HEK293 (cell line): Measurements from ENCODE around the gene ATP6V1B1.

ENCODE experiments used
- CTCF ChIA-PET: fragments of 350-600 bp; formaldehyde crosslinking; extraction: SDS; loops from one replicate; lab custom pipeline; 2021; ENCODE audit warnings: antibody characterized with exemption; lab: Yijun Ruan, JAX
- POLR2A ChIA-PET: fragments of 300-600 bp; formaldehyde crosslinking; extraction: SDS; loops from one replicate; lab custom pipeline; 2020; ENCODE audit warnings: antibody characterized with exemption, inconsistent platforms; lab: Yijun Ruan, JAX
- H3K27ac ChIP-seq: fragments of 200-500 bp; sonication (Bioruptor generic); 2 replicates; pipeline ENCODE4 v1.5.1; 2014; ENCODE audit warnings: low read depth, low read length, control low read depth, inconsistent platforms; ENCODE audit errors: extremely low read depth
- H3K36me3 ChIP-seq, 2 experiments: fragments of 200-500 bp in 1 of 2; sonication (Bioruptor generic) in 1 of 2; 1 replicate in 1 of 2; 2 replicates in 1 of 2; pipeline ENCODE4 v1.5.1; 2014 to 2017; ENCODE audit warnings: inconsistent platforms in 2 of 2, low read length in 2 of 2; ENCODE audit not compliant: control insufficient read depth in 2 of 2, insufficient read depth in 1 of 2
- H3K4me1 ChIP-seq: fragments of 200-500 bp; sonication (Bioruptor generic); 2 replicates; pipeline ENCODE4 v1.5.1; 2014; ENCODE audit warnings: mild to moderate bottlenecking, low read length, inconsistent platforms; ENCODE audit not compliant: control insufficient read depth, insufficient read depth
- H3K4me3 ChIP-seq: 2 replicates; pipeline ENCODE4 v1.5.1; 2011; ENCODE audit warnings: low read depth, mild to moderate bottlenecking, control low read depth, low read length, moderate library complexity
- H3K9me3 ChIP-seq: fragments of 200-500 bp; sonication (Bioruptor generic); 2 replicates; pipeline ENCODE4 v1.5.1; 2014; ENCODE audit warnings: low read depth, low read length, inconsistent platforms; ENCODE audit not compliant: control insufficient read depth, insufficient read depth
- GLIS2 ChIP-seq: fragments of 450-650 bp; formaldehyde crosslinking; IDR thresholded peaks from 2 replicates; pipeline ENCODE4 v1.5.1; 2016; ENCODE audit warnings: missing biosample characterization, missing genetic modification characterization
- INSM2 ChIP-seq: fragments of 450-650 bp; formaldehyde crosslinking; IDR thresholded peaks from 2 replicates; pipeline ENCODE4 v1.5.1; 2016; ENCODE audit warnings: missing biosample characterization, missing genetic modification characterization
- KLF10 ChIP-seq: fragments of 450-650 bp; IDR thresholded peaks from 2 replicates; pipeline ENCODE4 v1.5.1; 2018; ENCODE audit warnings: missing biosample characterization, mild to moderate bottlenecking, missing genetic modification characterization
- PATZ1 ChIP-seq: fragments of 450-650 bp; formaldehyde crosslinking; IDR thresholded peaks from 2 replicates; pipeline ENCODE4 v1.5.1; 2016; ENCODE audit warnings: missing biosample characterization, missing genetic modification characterization
- ZBTB1 ChIP-seq: fragments of 450-650 bp; formaldehyde crosslinking; IDR thresholded peaks from 2 replicates; pipeline ENCODE4 v1.5.1; 2016; ENCODE audit warnings: missing biosample characterization, missing genetic modification characterization
- ZBTB10 ChIP-seq: fragments of 450-650 bp; formaldehyde crosslinking; IDR thresholded peaks from 2 replicates; pipeline ENCODE4 v1.5.1; 2016; ENCODE audit warnings: missing biosample characterization, missing genetic modification characterization
- ZFP69B ChIP-seq: fragments of 450-650 bp; formaldehyde crosslinking; IDR thresholded peaks from 2 replicates; pipeline ENCODE4 v1.5.1; 2016; ENCODE audit warnings: missing biosample characterization, missing genetic modification characterization
- ZNF274 ChIP-seq, 2 experiments: fragments of 200-500 bp in 1 of 2; fragments of 450-650 bp in 1 of 2; sonication (Bioruptor generic) in 1 of 2; formaldehyde crosslinking in 1 of 2; IDR thresholded peaks; 2 replicates each; pipeline versions ENCODE4 v1.5.1 to v1.6.1; 2014 to 2016; ENCODE audit warnings: borderline replicate concordance in 1 of 2, inconsistent platforms in 1 of 2, low read length in 1 of 2, missing biosample characterization in 1 of 2, missing genetic modification characterization in 1 of 2
- ZNF350 ChIP-seq: fragments of 450-650 bp; formaldehyde crosslinking; IDR thresholded peaks from 2 replicates; pipeline ENCODE4 v1.5.0; 2017; ENCODE audit warnings: missing biosample characterization, mild to moderate bottlenecking, missing genetic modification characterization
- ZNF391 ChIP-seq: fragments of 450-650 bp; formaldehyde crosslinking; IDR thresholded peaks from 2 replicates; pipeline ENCODE4 v1.5.1; 2016; ENCODE audit warnings: low read depth, missing biosample characterization, missing genetic modification characterization, borderline replicate concordance
- ZNF449 ChIP-seq: fragments of 450-650 bp; formaldehyde crosslinking; IDR thresholded peaks from 2 replicates; pipeline ENCODE4 v1.5.1; 2017; ENCODE audit warnings: missing biosample characterization, mild to moderate bottlenecking, missing genetic modification characterization, moderate library complexity
- ZNF488 ChIP-seq: fragments of 450-650 bp; formaldehyde crosslinking; IDR thresholded peaks from 2 replicates; pipeline ENCODE4 v1.5.1; 2016; ENCODE audit warnings: missing biosample characterization, missing genetic modification characterization
- ZNF548 ChIP-seq: fragments of 450-650 bp; formaldehyde crosslinking; IDR thresholded peaks from 2 replicates; pipeline ENCODE4 v1.5.1; 2016; ENCODE audit warnings: missing biosample characterization, missing genetic modification characterization
- ZNF571 ChIP-seq: fragments of 450-650 bp; formaldehyde crosslinking; IDR thresholded peaks from 2 replicates; pipeline ENCODE4 v1.5.0; 2017; ENCODE audit warnings: missing biosample characterization, missing genetic modification characterization
- ZNF704 ChIP-seq: fragments of 450-650 bp; formaldehyde crosslinking; IDR thresholded peaks from 2 replicates; pipeline ENCODE4 v1.5.1; 2016; ENCODE audit warnings: missing biosample characterization, missing genetic modification characterization
- ZNF768 ChIP-seq: fragments of 450-650 bp; formaldehyde crosslinking; IDR thresholded peaks from 2 replicates; pipeline ENCODE4 v1.5.1; 2018; ENCODE audit warnings: missing biosample characterization, mild to moderate bottlenecking, missing genetic modification characterization
- ZXDB ChIP-seq: fragments of 450-650 bp; formaldehyde crosslinking; IDR thresholded peaks from 2 replicates; pipeline ENCODE4 v1.5.1; 2016; ENCODE audit warnings: missing biosample characterization, missing genetic modification characterization

ATP6V1B1 gene

GRCh38 chr2:71003396-71003795 lies 67.7 kb downstream of the ATP6V1B1 start (continued):
- TF ChIP-seq ZNF571 (tag by site-specific recombination), result no peak
- TF ChIP-seq ZNF350 (tag by site-specific recombination), result no peak
- no peak for TF ChIP-seq INSM2
- TF ChIP-seq, all 188 proteins: peak for 0

- Histone ChIP-seq H3K9me3 (no peaks in the 10 kb centered on the region), H3K27ac (no peak overlapping the region), H3K4me3 (no peak overlapping the region), H3K4me1 (no peaks in the 10 kb centered on the region), H3K36me3 (no peaks in the 10 kb centered on the region)
- ChIA-PET CTCF (interaction anchor here (0.5 to 1.0 kb wide), 3 partner anchors 9 to 860 kb away, joined by 3 read pairs; no protein-coding TSS in a partner anchor), POLR2A (interaction anchor here (1.3 kb wide), 1 partner anchor 64 kb away, joined by 3 read pairs; no protein-coding TSS in a partner anchor)
- no peak for TF ChIP-seq ZFP69B (tag by site-specific recombination)
- no peak for TF ChIP-seq ZNF704 (tag by site-specific recombination)
- TF ChIP-seq KLF10 (tag by site-specific recombination), result no peak
- no peak for TF ChIP-seq ZNF548 (tag by site-specific recombination)
- no peak for TF ChIP-seq GLIS2 (tag by site-specific recombination)
Observed at GRCh38 chr2:71003966-71004755, 68.5 kb downstream of the ATP6V1B1 start.

GRCh38 chr2:71004857-71005256 lies 69.2 kb downstream of the ATP6V1B1 start:
- Histone ChIP-seq H3K4me3 (no peak overlapping the region), H3K27ac (no peak overlapping the region), H3K36me3 (no peaks in the 10 kb centered on the region), H3K9me3 (no peaks in the 10 kb centered on the region), H3K4me1 (no peaks in the 10 kb centered on the region)
- POLR2A ChIA-PET, result interaction anchor here (1.3 kb wide), 1 partner anchor 63 kb away, joined by 3 read pairs; no protein-coding TSS in a partner anchor
- CTCF ChIA-PET, result interaction anchor here (1.0 kb wide), 1 partner anchor 8 kb away, joined by 3 read pairs; no protein-coding TSS in a partner anchor
- TF ChIP-seq ZBTB1 (tag by site-specific recombination), result no peak
- no peak for TF ChIP-seq ZXDB
- no peak for TF ChIP-seq ZNF391 (tag by site-specific recombination)
- TF ChIP-seq PATZ1 (tag by site-specific recombination), result no peak
- no peak for TF ChIP-seq ZNF768
- TF ChIP-seq KLF10 (tag by site-specific recombination), result no peak
- no peak for TF ChIP-seq ZNF449 (tag by site-specific recombination)
- TF ChIP-seq ZNF274 (IDR thresholded peaks at IDR 0.05; ENCODE audit: low read length), result no peak
- TF ChIP-seq ZNF274 (tag by site-specific recombination; IDR thresholded peaks at IDR 0.05; ENCODE audit: borderline replicate concordance), result no peak
- no peak for TF ChIP-seq ZNF488 (tag by site-specific recombination)
- no peak for TF ChIP-seq ZBTB10 (tag by site-specific recombination)
